ENCODE data around the gene FBXL12. TPM values are rescaled to one million over a fixed set of nuclear protein-coding genes. Genes with fewer than 3 reads are reported as not detected.

FBXL12 gene
- total and polyA plus RNA-seq, 2 experiments from 2014 or later: 23.5 to 25.4 TPM

DNA sequence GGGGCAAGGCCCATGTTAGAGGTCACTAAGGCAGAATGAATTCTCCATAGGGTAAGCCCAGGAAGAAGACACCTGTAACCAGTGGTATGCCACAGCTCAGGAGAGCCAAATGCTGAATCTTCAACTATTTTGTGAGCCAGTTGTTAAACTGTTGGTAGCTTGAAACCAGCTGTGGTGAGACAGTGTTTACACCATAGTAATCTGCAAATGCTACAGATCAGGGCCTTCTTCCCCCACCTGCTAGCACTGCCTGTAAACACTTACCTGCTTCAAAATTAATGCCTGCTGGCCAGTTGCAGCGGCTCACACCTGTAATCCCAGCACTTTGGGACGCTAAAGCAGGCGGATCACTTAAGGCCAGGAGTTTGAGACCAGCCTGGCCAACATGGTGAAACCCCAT is 12.1 kb downstream of the FBXL12 start:
- peaks cover 5% of the 10 kb centered on the region; the same call in 1 of the 2 replicates for H3K36me3 ChIP-seq (ENCODE audit: insufficient read depth)
- H3K4me1 Mint-ChIP-seq: no peaks in the 10 kb centered on the region

DNA sequence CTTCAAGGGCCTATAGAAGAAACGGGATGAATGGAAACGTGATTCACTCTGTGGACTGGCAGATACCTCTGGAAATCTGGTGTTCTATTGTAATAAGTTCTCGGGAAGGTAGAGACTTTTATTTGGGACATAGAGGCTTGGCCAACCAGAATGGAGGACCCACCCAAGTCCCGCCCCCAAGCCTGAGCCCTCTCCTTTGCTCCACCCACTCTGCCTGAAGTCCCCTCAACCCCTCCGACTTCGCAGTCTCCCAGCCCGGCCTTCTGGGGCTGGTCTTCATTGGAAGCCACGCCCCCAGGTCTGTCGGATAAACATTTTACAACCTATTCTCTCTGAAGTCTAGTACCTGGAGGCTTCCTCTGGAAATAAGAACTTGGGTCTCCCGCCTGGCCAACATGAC is 16.9 kb downstream of the FBXL12 start:
- Mint-ChIP-seq H3K9me3 (no peaks in the 10 kb centered on the region), H3K36me3 (ENCODE audit: low read depth) (peaks cover 6% of the 10 kb centered on the region; the same call in 2 of the 3 replicates), H3K27ac (no peak overlapping the region), H3K4me3 (no peak overlapping the region), H3K27me3 (ENCODE audit: insufficient read depth, low read depth, poor library complexity) (peaks cover 8% of the 10 kb centered on the region), H3K4me1 (no peaks in the 10 kb centered on the region)
- Histone ChIP-seq H3K27me3 (ENCODE audit: insufficient read depth) (no peaks in the 10 kb centered on the region), H3K79me2 (replicated peaks; ENCODE audit: insufficient read depth) (no peaks in the 10 kb centered on the region), H3K4me3 (no peak overlapping the region), H3F3A (replicated peaks; ENCODE audit: low read depth) (0 out of 2 replicates have a peak, but pooled peaks cover 7% of the 10 kb centered on the region), H4K20me1 (replicated peaks; ENCODE audit: insufficient read depth) (no peaks in the 10 kb centered on the region; the same call in 1 of the 2 replicates), H2AFZ (no peak overlapping the region), H3K36me3 (ENCODE audit: insufficient read depth) (no peaks in the 10 kb centered on the region), H3K4me1 (ENCODE audit: insufficient read depth) (no peaks in the 10 kb centered on the region), H3K9me2 (ENCODE audit: insufficient read depth) (no peaks in the 10 kb centered on the region), H3K4me2 (no peak overlapping the region), H3K27ac (ENCODE audit: low read depth) (0 out of 2 replicates have a peak overlapping the region, but pooled peaks have one; percentile 52)
- ATAC-seq: peak; percentile 92
- TF ChIP-seq JUNB (IDR thresholded peaks at IDR 0.05; ENCODE audit: unreplicated experiment) (no peak), CREB1 (CRISPR knock-in tag; IDR thresholded peaks at IDR 0.05; ENCODE audit: low read depth) (no peak), STAT1 (IDR thresholded peaks at IDR 0.05; ENCODE audit: unreplicated experiment) (no peak), POLR2AphosphoS5 (IDR thresholded peaks at IDR 0.05; ENCODE audit: low read depth) (no peak)
- TF ChIP-seq, protein P1, sequence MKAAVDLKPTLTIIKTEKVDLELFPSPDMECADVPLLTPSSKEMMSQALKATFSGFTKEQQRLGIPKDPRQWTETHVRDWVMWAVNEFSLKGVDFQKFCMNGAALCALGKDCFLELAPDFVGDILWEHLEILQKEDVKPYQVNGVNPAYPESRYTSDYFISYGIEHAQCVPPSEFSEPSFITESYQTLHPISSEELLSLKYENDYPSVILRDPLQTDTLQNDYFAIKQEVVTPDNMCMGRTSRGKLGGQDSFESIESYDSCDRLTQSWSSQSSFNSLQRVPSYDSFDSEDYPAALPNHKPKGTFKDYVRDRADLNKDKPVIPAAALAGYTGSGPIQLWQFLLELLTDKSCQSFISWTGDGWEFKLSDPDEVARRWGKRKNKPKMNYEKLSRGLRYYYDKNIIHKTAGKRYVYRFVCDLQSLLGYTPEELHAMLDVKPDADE (IDR thresholded peaks at IDR 0.05): no peak
- DNase-seq (ENCODE audit: low spot score): peak; percentile 86

More for the DNA sequence above, 12.1 kb downstream of the FBXL12 start:
- no peak for DNase-seq (ENCODE audit: low spot score)
- Histone ChIP-seq H3K4me3 (no peak overlapping the region), H4K20me1 (replicated peaks; ENCODE audit: insufficient read depth) (no peaks in the 10 kb centered on the region; the same call in 1 of the 2 replicates), H3K4me2 (no peak overlapping the region), H3F3A (replicated peaks; ENCODE audit: low read depth) (0 out of 2 replicates have a peak, but pooled peaks cover 7% of the 10 kb centered on the region), H3K4me1 (ENCODE audit: insufficient read depth) (no peaks in the 10 kb centered on the region), H3K79me2 (replicated peaks; ENCODE audit: insufficient read depth) (no peaks in the 10 kb centered on the region), H3K9me2 (ENCODE audit: insufficient read depth) (no peaks in the 10 kb centered on the region), H3K27ac (ENCODE audit: low read depth) (no peak overlapping the region), H2AFZ (no peak overlapping the region), H3K27me3 (ENCODE audit: insufficient read depth) (no peaks in the 10 kb centered on the region)
- no peak for ATAC-seq
- Mint-ChIP-seq H3K4me3 (no peak overlapping the region), H3K27me3 (ENCODE audit: insufficient read depth, low read depth, poor library complexity) (no peaks in the 10 kb centered on the region), H3K27ac (no peak overlapping the region), H3K9me3 (no peaks in the 10 kb centered on the region), H3K36me3 (ENCODE audit: low read depth) (peaks cover 16% of the 10 kb centered on the region)
- TF ChIP-seq JUNB (IDR thresholded peaks at IDR 0.05; ENCODE audit: unreplicated experiment): no peak
- TF ChIP-seq POLR2AphosphoS5 (IDR thresholded peaks at IDR 0.05; ENCODE audit: low read depth): no peak

DNA sequence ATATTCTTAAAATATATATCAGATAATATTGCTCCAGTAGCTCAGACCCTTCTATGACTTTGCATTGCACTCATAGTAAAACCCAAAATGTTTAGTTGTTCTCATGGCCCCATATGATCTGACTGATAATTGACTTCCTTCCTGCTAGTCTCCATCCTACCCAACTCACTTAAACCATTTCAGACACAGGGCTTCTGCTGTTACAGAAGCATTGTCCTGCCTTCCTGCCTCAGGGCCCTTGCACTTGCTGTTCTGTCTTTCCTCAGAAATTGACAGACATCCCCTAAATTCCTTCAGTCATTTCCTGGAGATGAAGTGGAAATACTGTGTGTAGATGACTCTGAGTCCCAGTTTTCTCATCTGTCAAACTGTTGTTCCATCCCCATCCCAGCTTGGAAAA is 19.7 kb downstream of the FBXL12 start:
- Mint-ChIP-seq H3K27ac (no peak overlapping the region), H3K9me3 (no peaks in the 10 kb centered on the region), H3K4me1 (no peaks in the 10 kb centered on the region), H3K27me3 (ENCODE audit: insufficient read depth, low read depth, poor library complexity) (peaks cover 8% of the 10 kb centered on the region), H3K4me3 (no peak overlapping the region), H3K36me3 (ENCODE audit: low read depth) (peaks cover 9% of the 10 kb centered on the region; the same call in 2 of the 3 replicates)
- H3K4me1 ChIP-seq (ENCODE audit: insufficient read depth): no peaks in the 10 kb centered on the region
- H3K27me3 ChIP-seq (ENCODE audit: insufficient read depth): no peaks in the 10 kb centered on the region
- no peak overlapping the region for H3K4me2 ChIP-seq
- ATAC-seq: no peak
- H3K4me3 ChIP-seq: no peak overlapping the region
- no peaks in the 10 kb centered on the region for H3K36me3 ChIP-seq (ENCODE audit: insufficient read depth)
- no peak for TF ChIP-seq ZNF331 (CRISPR knock-in tag; IDR thresholded peaks at IDR 0.05; ENCODE audit: low read depth)
- no peak overlapping the region for H2AFZ ChIP-seq
- no peak for DNase-seq (ENCODE audit: low spot score)
- 0 out of 2 replicates have a peak, but pooled peaks cover 2% of the 10 kb centered on the region for H3K79me2 ChIP-seq (replicated peaks; ENCODE audit: insufficient read depth)
- no peaks in the 10 kb centered on the region for H3K9me2 ChIP-seq (ENCODE audit: insufficient read depth)
- H3K27ac ChIP-seq (ENCODE audit: low read depth): no peak overlapping the region
- no peaks in the 10 kb centered on the region; the same call in 1 of the 2 replicates for H4K20me1 ChIP-seq (replicated peaks; ENCODE audit: insufficient read depth)
- H3F3A ChIP-seq (replicated peaks; ENCODE audit: low read depth): 0 out of 2 replicates have a peak, but pooled peaks cover 7% of the 10 kb centered on the region

Data from GM23338 (cell line).